Cortex of kidney (tissue), 1 donor: ENCODE data around the gene ISG15.
"Not testable (repeated sequence)": the region's sequence is repeated elsewhere in the genome, so short reads cannot be mapped to it uniquely, and the experiment has no call there.

Experiments
- DNase-seq: peaks from one replicate; lab custom pipeline; 2025; lab: John Stamatoyannopoulos, UW

ISG15 gene

DNA sequence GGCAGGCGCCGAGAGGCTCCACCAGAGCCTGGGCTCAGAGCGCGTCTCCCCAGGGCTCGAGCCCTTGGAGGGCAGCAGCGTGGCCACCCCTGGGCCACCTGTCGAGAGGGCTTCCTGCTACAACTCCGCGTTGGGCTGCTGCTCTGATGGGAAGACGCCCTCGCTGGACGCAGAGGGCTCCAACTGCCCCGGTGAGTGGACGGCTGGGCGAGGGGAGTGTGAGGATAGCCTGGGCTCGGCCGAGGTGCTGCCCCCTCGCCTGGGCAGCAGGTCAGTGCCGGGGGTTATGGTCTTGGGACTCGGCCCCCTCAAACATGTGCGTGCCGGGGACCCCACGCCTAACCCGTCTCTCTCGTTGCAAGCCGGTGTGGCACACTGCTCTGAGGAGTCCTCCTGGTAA is 33.5 kb downstream of the ISG15 start:
- no peak for DNase-seq

DNA sequence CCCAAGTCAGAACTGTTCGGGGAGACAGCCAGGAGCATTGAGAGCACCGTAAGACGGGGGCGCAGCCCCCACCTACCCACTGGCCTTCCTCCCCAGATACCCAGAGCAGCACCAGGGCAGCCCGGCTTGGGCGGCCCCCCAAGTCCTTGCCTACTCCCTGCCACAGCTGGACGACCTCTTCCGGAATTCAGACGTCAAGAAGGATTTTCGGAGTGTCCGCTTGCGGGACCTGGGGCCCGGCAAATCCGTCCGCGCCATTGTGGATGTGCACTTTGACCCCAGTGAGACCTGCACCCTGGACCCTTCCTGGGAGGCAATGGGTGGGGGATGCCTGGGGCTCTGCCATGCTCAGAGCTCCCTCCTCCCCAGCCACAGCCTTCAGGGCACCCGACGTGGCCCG is 34.1 kb downstream of the ISG15 start:
- no peak for DNase-seq

DNA sequence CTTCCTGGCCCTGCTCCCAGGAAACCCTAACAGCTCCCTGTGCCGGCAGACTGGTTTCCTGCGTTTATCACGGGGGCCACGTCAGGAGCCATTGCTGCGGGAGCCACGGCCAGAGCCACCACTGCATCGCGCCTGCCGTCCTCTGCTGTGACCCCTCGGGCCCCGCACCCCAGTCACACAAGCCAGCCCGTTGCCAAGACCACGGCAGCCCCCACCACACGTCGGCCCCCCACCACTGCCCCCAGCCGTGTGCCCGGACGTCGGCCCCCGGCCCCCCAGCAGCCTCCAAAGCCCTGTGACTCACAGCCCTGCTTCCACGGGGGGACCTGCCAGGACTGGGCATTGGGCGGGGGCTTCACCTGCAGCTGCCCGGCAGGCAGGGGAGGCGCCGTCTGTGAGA is 34.7 kb downstream of the ISG15 start:
- no peak for DNase-seq

DNA sequence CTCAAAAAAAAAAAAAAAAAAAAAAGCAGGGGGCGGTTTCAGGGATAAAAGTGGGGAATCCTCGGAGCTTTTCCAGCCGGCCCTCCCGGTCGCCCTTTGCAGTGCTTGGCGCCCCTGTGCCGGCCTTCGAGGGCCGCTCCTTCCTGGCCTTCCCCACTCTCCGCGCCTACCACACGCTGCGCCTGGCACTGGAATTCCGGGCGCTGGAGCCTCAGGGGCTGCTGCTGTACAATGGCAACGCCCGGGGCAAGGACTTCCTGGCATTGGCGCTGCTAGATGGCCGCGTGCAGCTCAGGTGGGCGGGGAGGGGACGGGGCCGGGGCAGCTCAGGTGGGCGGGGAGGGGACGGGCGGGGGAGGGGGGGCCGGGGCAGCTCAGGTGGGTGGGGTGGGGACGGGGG is 35.5 kb downstream of the ISG15 start:
- no peak for DNase-seq

DNA sequence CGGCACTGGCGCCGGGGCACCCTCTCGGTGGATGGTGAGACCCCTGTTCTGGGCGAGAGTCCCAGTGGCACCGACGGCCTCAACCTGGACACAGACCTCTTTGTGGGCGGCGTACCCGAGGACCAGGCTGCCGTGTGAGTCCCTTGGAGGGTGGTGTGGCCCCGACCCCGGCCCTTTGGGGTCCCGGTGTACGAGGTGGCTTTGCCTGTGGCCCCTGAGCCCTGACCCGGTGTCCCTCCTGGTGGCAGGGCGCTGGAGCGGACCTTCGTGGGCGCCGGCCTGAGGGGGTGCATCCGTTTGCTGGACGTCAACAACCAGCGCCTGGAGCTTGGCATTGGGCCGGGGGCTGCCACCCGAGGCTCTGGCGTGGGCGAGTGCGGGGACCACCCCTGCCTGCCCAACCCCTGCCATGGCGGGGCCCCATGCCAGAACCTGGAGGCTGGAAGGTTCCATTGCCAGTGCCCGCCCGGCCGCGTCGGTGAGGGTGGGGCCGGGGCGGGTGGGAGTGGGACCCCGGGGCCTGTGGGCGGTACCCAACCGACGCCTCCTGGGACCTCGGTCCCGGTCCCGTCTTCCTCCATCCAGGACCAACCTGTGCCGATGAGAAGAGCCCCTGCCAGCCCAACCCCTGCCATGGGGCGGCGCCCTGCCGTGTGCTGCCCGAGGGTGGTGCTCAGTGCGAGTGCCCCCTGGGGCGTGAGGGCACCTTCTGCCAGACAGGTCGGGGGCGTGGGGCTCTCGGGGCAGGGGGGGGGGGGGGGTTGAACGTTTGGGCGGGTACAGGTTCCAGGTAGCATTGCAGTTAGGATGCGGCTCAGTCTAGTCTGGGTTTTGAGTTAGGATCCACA is 36.2 kb downstream of the ISG15 start:
- DNase-seq: no peak

DNA sequence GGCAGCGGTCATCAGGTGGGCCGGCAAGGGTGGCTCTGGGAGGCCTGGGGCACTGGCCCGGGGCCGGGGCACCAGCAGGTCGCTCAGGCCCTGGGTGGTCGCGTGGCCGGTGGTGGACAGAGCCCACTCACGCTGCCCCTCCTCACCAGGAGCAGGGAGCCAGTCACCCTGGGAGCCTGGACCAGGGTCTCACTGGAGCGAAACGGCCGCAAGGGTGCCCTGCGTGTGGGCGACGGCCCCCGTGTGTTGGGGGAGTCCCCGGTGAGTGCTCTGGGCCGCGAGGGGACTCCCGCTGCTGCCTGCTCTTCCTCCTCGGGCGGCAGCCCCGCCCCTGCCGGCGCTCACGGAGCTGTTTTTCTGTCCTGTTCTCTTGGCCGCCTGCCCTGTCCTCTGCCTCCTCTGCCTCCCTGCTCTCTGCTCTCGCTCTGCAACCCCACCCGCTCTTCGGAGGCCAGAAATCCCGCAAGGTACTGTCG is 37.3 kb downstream of the ISG15 start:
- DNase-seq: no peak

DNA sequence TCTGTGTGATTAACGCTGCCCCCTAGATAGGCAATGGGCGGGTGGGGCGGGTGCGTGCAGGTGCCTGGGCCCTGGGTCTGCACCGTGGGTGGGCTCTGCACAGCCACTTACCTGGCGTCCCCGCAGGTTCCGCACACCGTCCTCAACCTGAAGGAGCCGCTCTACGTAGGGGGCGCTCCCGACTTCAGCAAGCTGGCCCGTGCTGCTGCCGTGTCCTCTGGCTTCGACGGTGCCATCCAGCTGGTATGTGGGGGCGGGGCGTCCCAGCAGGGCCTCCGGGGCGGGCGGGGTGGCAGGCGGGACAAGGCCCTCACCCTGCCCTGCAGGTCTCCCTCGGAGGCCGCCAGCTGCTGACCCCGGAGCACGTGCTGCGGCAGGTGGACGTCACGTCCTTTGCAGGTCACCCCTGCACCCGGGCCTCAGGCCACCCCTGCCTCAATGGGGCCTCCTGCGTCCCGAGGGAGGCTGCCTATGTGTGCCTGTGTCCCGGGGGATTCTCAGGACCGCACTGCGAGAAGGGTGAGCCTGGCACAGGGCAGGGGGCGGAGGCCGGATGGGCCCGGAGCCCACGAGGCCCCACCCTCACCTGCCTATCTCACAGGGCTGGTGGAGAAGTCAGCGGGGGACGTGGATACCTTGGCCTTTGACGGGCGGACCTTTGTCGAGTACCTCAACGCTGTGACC is 38.0 kb downstream of the ISG15 start:
- no peak for DNase-seq

DNA sequence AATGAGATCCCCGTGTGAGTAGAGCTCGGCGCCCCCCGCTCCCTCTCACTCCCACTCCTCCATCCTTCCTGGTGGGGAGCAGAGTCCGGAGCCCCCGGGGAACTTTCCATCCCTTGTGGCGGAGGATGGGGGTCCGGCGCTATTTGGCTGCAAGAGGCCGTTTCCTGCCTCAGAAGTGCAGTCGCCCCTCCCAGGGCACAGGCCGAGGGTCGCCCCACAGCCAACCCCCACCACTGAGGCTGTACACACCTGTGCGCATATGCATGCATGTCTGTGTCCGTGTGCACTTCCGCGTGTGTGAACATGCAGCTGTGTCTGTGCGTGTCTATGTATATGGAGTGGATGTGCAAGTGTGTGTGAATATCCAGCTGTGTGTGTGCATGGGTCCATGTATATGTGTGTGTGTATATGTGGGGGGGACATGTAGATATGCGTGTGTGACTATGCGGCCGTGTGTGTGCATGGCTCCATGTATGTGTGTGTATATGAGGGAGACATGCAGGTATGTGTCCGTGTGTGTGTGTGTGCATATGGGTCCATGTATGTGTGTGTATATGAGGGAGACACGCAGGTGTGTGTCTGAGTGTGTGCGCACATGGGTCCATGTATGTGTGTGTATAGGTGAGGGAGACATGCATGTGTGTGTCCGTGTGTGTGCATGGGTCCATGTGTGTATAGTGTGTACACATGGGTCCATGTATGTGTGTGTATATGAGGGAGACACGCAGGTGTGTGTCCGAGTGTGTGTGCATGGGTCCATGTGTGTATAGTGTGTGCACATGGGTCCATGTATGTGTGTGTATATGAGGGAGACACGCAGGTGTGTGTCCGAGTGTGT is 38.9 kb downstream of the ISG15 start:
- no peak for DNase-seq

DNA sequence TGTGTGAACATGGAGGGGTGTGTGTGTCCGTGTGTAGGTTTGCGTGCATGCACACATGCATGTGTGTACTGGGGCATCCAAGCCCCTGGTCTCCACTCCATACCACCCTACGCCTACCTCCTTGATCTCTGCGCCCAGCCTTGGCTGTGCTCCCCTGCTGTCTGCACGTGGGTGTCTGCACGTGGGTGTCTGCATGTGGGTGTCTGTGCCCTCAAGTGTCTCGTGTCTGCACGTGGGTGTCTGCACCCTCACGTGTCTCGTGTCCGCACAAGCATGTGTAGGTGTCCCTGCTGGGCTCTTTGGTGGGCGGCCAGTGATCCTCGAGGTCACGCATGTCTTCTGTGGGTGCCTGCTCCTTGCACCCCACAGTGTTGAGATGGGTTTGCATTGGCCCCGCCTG is 39.7 kb downstream of the ISG15 start:
- DNase-seq: no peak

DNA sequence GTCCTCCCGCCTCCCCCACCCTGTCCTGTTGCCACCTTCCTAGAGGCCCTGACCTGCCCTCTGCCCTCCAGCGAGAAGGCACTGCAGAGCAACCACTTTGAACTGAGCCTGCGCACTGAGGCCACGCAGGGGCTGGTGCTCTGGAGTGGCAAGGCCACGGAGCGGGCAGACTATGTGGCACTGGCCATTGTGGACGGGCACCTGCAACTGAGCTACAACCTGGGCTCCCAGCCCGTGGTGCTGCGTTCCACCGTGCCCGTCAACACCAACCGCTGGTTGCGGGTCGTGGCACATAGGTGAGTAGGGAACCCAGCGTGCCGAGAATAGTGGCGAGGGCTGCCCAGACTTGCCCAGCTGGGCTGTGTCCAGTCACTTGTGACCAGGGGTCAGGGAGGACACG is 40.4 kb downstream of the ISG15 start:
- no peak for DNase-seq

DNA sequence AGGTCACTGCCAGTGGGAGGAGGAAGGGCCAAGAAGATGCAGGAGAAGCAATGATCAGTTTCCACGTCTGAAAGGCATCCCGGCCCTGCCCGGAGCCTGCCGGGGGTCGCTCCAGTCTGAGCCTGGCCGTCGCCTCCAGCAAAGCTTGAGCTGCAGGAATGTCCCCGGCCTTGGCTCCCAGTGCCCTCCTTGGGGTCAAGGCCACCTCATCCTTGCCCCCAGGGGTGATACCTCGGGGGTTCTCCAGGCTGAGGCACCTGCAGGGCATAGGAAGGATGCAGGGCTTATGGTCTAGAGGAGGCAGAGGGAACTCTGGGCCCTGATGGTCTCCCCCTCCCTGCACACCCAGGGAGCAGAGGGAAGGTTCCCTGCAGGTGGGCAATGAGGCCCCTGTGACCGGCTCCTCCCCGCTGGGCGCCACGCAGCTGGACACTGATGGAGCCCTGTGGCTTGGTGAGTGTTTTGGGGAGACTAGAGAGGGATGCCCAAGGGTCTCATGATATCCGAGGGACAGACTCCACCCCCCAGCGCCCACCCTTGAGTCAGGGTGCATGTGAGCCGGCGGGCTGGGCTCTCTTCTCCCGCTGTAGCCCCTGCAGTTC is 40.9 kb downstream of the ISG15 start:
- DNase-seq: no peak

DNA sequence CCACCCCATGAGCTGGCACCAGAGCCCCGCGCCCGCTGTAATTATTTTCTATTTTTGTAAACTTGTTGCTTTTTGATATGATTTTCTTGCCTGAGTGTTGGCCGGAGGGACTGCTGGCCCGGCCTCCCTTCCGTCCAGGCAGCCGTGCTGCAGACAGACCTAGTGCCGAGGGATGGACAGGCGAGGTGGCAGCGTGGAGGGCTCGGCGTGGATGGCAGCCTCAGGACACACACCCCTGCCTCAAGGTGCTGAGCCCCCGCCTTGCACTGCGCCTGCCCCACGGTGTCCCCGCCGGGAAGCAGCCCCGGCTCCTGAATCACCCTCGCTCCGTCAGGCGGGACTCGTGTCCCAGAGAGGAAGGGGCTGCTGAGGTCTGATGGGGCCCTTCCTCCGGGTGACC is 41.7 kb downstream of the ISG15 start:
- DNase-seq: no peak

DNA sequence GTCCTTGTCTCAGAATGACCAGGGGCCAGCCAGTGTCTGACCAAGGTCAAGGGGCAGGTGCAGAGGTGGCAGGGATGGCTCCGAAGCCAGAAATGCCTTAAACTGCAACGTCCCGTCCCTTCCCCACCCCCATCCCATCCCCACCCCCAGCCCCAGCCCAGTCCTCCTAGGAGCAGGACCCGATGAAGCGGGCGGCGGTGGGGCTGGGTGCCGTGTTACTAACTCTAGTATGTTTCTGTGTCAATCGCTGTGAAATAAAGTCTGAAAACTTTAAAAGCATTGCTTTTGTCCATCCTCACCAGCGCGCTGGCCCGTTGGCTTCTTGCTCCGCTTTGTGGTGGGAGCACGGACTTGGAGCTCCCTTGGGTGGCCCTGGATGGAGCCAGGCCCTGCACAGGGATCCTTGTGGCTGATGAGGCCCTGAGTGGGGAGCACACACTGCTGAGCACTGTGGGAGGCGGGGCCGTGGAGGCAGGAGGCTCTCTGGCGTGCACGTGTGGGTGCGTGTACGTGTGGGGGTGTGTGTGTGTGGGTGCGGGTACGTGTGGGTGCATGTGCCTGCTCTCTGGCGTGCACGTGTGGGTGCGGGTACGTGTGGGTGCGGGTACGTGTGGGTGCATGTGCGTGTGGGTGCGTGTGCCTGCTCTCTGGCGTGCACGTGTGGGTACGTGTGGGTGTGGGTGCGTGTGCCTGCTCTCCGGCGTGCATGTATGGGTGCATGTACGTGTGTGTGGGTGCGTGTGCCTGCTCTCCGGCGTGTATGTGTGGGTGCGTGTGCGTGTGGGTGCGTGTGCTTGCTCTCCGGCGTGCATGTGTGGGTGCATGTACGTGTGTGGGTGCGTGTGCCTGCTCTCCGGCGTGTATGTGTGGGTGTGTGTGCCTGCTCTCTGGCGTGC is 42.8 kb downstream of the ISG15 start:
- DNase-seq: no peak

DNA sequence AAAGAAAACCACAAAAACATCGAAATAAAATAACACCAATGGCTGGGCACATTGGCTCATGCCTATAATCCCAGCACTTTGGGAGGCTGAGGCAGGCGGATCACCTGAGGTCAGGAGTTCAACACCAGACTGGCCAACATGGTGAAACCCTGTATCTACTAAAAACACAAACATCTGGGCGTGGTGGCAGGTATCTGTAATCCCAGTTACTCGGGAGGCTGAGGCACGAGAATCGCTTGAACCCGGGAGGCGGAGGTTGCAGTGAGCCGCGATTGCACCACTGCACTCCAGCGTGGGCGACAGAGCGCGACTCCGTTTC is 44.4 kb downstream of the ISG15 start:
- DNase-seq: not testable (repeated sequence)

DNA sequence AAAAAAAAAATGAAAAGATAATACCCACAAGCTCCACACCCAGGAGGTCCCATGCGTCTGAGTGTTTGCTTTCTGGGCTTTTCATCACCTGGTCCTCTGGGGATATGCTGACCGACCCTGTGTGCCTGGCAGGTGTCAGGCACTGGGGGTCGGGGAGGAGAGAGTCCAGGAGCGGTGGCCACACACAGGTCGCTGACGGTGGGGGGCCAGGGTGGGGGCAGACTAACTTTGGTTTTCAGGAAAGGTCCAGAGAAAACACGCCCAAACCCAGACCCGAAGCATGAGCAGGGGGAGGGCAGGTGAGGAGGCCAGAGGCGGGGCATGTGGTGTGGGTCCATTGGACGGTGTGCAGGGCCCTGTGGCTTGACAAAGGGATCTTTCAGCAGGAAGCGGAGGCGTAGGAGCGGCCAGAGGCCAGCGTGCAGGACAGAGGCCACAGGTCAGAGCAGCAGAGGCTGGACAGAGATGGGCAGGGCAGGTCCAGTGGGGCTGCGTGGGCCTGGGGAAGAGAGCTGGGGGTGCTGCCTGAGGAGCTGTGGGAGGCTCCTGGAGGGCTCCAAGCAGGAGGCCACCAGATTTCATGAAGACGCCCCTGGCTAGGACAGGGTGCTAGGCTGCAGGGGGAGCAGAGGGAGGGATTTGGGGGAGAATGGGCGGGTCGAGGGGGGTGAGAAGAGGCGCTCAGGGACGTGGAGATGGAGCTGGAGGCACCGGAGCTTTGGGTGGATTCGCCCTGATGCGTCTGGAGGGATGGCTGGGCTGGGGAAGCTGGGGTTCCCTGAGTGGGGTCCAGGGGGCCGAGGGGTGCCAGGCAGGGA is 45.0 kb downstream of the ISG15 start:
- no peak for DNase-seq

DNA sequence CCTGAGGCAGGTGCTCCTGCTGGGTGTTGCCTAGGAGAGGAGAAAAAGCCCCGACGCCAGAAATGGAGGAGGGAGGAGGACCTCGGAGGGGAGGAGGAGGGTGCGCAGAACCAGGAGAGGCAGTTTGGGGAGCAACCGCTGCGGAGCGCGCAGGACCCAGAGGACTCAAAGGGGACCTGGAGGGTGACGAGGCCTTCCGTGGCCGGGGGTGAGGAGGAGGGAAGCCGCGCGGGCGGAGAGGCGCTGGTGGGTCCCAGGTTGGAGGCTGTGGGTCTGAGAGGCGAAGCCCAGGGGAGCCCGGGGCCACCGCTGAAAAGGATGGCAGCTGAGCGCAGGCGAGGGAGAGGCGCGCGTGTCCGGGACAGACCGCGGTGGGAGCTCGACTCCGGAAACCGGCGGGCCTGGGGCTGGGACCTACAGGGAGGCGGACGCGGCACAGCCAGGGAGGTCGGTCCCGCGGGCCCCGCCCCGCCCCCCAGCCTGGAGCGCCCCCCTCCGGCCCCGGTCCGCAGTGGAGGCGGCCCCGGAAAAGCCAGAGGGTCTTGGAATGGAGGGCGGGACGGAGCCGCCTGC is 45.7 kb downstream of the ISG15 start:
- no peak for DNase-seq

DNA sequence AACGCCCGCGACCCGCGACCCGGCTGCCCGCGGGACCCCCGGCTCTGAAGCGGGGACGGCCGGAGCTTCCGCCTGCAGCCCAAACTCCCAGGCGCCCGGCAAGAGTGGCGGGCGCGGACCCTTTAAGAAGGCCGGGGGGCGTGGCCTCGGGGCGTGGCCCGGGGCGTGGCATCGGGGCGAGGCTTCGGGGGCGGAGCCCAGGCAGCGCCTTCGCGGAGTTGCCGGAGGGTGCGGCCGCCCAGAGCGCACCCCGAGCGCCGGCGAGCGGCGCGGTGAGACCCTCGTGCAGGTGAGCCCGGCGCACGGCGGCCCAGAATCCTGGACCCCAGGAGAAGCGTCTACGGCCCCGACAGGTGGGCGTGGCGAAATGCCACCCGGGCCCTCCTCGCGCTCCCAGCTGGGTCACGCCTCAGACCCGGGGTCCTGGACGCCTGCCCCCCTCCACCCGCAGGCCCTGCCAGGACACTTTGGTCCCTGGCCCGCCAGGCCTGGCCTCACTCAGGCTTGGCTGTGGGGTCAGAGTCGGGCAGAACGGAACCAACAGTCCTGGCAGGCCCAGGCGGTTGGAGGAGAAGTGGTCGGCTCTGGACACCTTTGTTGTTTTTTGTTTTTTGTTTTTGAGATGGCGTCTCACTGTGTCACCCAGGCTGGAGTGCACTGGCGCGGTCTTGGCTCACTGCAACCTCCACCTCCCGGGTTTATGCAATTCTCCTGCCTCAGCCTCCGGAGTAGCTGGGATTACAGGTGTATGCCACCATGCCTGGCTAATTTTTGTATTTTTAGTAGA is 46.4 kb downstream of the ISG15 start:
- no peak for DNase-seq

DNA sequence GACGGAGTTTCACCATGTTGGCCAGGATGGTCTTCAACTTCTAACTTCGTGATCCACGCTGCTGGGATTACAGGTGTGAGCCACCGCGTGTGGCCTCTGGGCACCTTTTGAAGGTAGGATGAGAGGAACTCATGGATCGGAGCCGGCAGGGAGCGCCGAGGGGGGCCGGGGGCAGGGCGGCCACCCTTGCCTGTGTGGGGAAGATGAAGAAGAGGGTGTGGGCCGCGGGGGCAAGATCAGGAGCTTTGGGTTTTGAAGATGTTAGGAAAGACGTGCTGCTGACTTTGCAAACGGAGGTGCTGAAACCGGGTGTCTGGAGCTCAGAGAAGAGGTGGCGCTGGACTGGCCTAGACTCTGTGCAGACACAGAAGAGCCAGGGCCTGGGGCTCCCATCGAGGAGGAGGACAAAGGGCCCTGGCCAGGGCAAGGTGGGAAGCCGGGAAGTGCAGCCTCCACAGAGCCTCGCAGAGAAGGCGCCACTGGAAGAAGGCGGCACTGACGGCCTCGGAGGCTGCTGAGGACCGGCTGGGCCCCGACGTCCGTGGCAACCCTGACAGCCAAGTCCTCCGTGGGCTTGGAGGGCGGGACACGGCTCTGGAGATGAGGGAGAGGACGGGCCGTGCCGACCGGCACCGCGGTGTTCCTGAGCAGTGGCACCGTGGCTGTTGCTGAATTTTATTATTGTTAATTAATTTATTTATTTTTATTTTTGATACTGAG is 47.1 kb downstream of the ISG15 start:
- DNase-seq: no peak
